Upper lobe of left lung (tissue), 4 donors: ENCODE data around the gene SLC25A12.

Source experiments
- EP300 ChIP-seq, 4 donors: sonication (generic); formaldehyde crosslinking; IDR thresholded peaks; one replicate each; pipeline ENCODE4 v1.5.1; 2017; ENCODE audit warnings: antibody characterized with exemption in 4 of 4, control low read depth in 2 of 4
- POLR2A ChIP-seq, 4 donors: fragments of 450-650 bp; IDR thresholded peaks; one replicate each; pipeline ENCODE4 v1.5.1; 2016 to 2017; ENCODE audit warnings: antibody characterized with exemption in 4 of 4, mild to moderate bottlenecking in 2 of 4
- POLR2AphosphoS5 ChIP-seq, 2 donors: sonication (generic); formaldehyde crosslinking; IDR thresholded peaks; one replicate each; pipeline ENCODE4 v1.5.1; 2017; ENCODE audit warnings: antibody characterized with exemption in 2 of 2
- TF ChIP-seq, protein P1 (sequence below), 6 experiments: fragments of 450-650 bp in 4 of 6; fragments of 200-600 bp in 2 of 6; sonication (generic) in 2 of 6; IDR thresholded peaks; one replicate each; pipeline ENCODE4 v1.5.1; 2016 to 2019; ENCODE audit warnings: antibody characterized with exemption in 6 of 6

DNA sequence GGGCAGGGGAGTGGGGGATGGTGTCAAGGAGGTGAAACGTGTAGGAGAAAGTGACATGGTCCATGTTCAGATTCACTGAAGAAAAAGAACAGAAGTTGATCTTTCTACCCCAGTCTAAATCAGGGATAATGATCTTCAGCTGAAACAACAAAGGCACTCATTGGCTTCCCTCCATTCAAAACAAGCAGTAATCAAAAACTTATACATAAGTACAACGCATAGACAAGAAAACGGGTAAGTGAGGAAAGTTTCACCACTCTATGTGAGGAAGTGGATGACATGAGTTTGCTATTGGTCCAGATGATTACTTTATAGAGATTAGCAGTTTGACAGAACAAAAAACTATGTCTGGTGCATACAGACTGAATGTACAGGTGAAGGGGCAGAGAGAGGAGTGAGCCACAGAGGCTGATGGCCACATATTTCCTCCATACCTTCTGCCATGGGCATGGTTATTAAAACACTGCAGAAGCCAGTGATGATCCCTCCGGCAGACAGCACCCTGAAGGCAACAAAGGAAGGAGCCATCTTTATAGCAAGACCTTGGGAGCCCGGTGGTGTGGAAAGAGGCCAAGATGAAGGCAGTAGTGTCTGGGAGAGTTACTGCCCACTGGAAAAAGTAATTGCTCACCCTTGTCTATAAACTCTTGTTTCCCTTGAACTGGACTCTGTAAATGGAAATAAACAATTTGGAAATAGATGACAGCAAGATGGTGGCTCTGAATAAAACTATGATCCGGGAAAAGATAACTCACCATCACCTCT lies 57.7 kb downstream of the SLC25A12 start:
- TF ChIP-seq POLR2A (IDR thresholded peaks at IDR 0.05) (no peak), EP300 (IDR thresholded peaks at IDR 0.05) (no peak), POLR2AphosphoS5 (IDR thresholded peaks at IDR 0.05) (no peak)
- TF ChIP-seq, protein P1, sequence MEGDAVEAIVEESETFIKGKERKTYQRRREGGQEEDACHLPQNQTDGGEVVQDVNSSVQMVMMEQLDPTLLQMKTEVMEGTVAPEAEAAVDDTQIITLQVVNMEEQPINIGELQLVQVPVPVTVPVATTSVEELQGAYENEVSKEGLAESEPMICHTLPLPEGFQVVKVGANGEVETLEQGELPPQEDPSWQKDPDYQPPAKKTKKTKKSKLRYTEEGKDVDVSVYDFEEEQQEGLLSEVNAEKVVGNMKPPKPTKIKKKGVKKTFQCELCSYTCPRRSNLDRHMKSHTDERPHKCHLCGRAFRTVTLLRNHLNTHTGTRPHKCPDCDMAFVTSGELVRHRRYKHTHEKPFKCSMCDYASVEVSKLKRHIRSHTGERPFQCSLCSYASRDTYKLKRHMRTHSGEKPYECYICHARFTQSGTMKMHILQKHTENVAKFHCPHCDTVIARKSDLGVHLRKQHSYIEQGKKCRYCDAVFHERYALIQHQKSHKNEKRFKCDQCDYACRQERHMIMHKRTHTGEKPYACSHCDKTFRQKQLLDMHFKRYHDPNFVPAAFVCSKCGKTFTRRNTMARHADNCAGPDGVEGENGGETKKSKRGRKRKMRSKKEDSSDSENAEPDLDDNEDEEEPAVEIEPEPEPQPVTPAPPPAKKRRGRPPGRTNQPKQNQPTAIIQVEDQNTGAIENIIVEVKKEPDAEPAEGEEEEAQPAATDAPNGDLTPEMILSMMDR (IDR thresholded peaks at IDR 0.05), result no peak
